Lower leg skin (tissue), 3 donors: ENCODE results near the gene ZFP69B.

ENCODE experiments used
- CTCF ChIP-seq, 3 donors: fragments of 450-650 bp; IDR thresholded peaks; one replicate each; pipeline ENCODE4 v1.5.1; 2016; ENCODE audit warnings: antibody characterized with exemption in 3 of 3, mild to moderate bottlenecking in 3 of 3, moderate library complexity in 2 of 3
- POLR2A ChIP-seq, 2 donors: fragments of 450-650 bp; IDR thresholded peaks; one replicate each; pipeline ENCODE4 v1.6.1; 2016 to 2017; ENCODE audit warnings: antibody characterized with exemption in 2 of 2, mild to moderate bottlenecking in 1 of 2, moderate library complexity in 1 of 2

- TF ChIP-seq CTCF (IDR thresholded peaks at IDR 0.05) (no peak), POLR2A (IDR thresholded peaks at IDR 0.05) (no peak)
These were observed 33.6 kb upstream of the ZFP69B start for GRCh38 chr1:40416709-40417108.
